ENCODE measurements around the gene TPST2.

Gene TPST2

GRCh38 chr22:26558248-26558895, 31.6 kb downstream of the TPST2 start:
- H3K9me2 ChIP-seq (replicated peaks; ENCODE audit: control insufficient read depth, low read length): no peaks in the 10 kb centered on the region
- TF ChIP-seq EZH2phosphoT487 (IDR thresholded peaks at IDR 0.05; ENCODE audit: borderline replicate concordance, low read length) (no peak), CTCF (IDR thresholded peaks at IDR 0.05; ENCODE audit: low read depth, low read length, poor library complexity, severe bottlenecking) (no peak)
- H3K27ac ChIP-seq (ENCODE audit: low read depth, low read length): no peak overlapping the region
- peaks cover 86% of the 10 kb centered on the region for H3K79me2 ChIP-seq (ENCODE audit: control insufficient read depth, low read length)
- no peaks in the 10 kb centered on the region for H3K9me3 ChIP-seq (ENCODE audit: control insufficient read depth, insufficient read depth, low read length)
- H3F3A ChIP-seq (ENCODE audit: control insufficient read depth, insufficient read depth): peaks cover 2% of the 10 kb centered on the region; the same call in 1 of the 2 replicates
- H3K4me3 ChIP-seq (ENCODE audit: low read length): no peak overlapping the region
- H3K27me3 ChIP-seq (ENCODE audit: control insufficient read depth, low read length): no peaks in the 10 kb centered on the region
- peaks cover 52% of the 10 kb centered on the region for H3K4me1 ChIP-seq (ENCODE audit: control insufficient read depth, low read length)
- H4K20me1 ChIP-seq (ENCODE audit: control insufficient read depth, insufficient read depth, low read depth, low read length): 0 out of 2 replicates have a peak, but pooled peaks cover 3% of the 10 kb centered on the region
- H3K36me3 ChIP-seq (ENCODE audit: control insufficient read depth, low read length): peaks cover 11% of the 10 kb centered on the region
- no peak overlapping the region for H3K4me2 ChIP-seq (ENCODE audit: low read length)

GRCh38 chr22:26556904-26557303, 33.0 kb downstream of the TPST2 start:
- no peaks in the 10 kb centered on the region for H3K9me2 ChIP-seq (replicated peaks; ENCODE audit: control insufficient read depth, low read length)
- peaks cover 2% of the 10 kb centered on the region; the same call in 1 of the 2 replicates for H3F3A ChIP-seq (ENCODE audit: control insufficient read depth, insufficient read depth)
- no peak overlapping the region for H3K4me3 ChIP-seq (ENCODE audit: low read length)
- TF ChIP-seq EZH2phosphoT487 (IDR thresholded peaks at IDR 0.05; ENCODE audit: borderline replicate concordance, low read length) (no peak), CTCF (IDR thresholded peaks at IDR 0.05; ENCODE audit: low read depth, low read length, poor library complexity, severe bottlenecking) (no peak)
- H3K9me3 ChIP-seq (ENCODE audit: control insufficient read depth, insufficient read depth, low read length): no peaks in the 10 kb centered on the region
- H3K27ac ChIP-seq (ENCODE audit: low read depth, low read length): no peak overlapping the region
- no peaks in the 10 kb centered on the region for H4K20me1 ChIP-seq (ENCODE audit: control insufficient read depth, insufficient read depth, low read depth, low read length)
- no peaks in the 10 kb centered on the region for H3K27me3 ChIP-seq (ENCODE audit: control insufficient read depth, low read length)
- peaks cover 11% of the 10 kb centered on the region for H3K36me3 ChIP-seq (ENCODE audit: control insufficient read depth, low read length)
- peaks cover 57% of the 10 kb centered on the region for H3K4me1 ChIP-seq (ENCODE audit: control insufficient read depth, low read length)
- no peak overlapping the region for H3K4me2 ChIP-seq (ENCODE audit: low read length)
- H3K79me2 ChIP-seq (ENCODE audit: control insufficient read depth, low read length): peaks cover 86% of the 10 kb centered on the region

GRCh38 chr22:26555478-26555877, 34.5 kb downstream of the TPST2 start:
- peaks cover 94% of the 10 kb centered on the region for H3K79me2 ChIP-seq (ENCODE audit: control insufficient read depth, low read length)
- H3K4me1 ChIP-seq (ENCODE audit: control insufficient read depth, low read length): peaks cover 64% of the 10 kb centered on the region
- no peaks in the 10 kb centered on the region for H3K27me3 ChIP-seq (ENCODE audit: control insufficient read depth, low read length)
- peak overlapping the region; percentile 62 for H3K27ac ChIP-seq (ENCODE audit: low read depth, low read length)
- H3K36me3 ChIP-seq (ENCODE audit: control insufficient read depth, low read length): peaks cover 13% of the 10 kb centered on the region
- H3K9me3 ChIP-seq (ENCODE audit: control insufficient read depth, insufficient read depth, low read length): no peaks in the 10 kb centered on the region
- no peaks in the 10 kb centered on the region for H4K20me1 ChIP-seq (ENCODE audit: control insufficient read depth, insufficient read depth, low read depth, low read length)
- H3K4me3 ChIP-seq (ENCODE audit: low read length): peak overlapping the region; percentile 21
- peak overlapping the region; percentile 68 for H3K4me2 ChIP-seq (ENCODE audit: low read length)
- H3F3A ChIP-seq (ENCODE audit: control insufficient read depth, insufficient read depth): no peaks in the 10 kb centered on the region; the same call in none of the 2 replicates
- TF ChIP-seq CTCF (IDR thresholded peaks at IDR 0.05; ENCODE audit: low read depth, low read length, poor library complexity, severe bottlenecking) (no peak), EZH2phosphoT487 (IDR thresholded peaks at IDR 0.05; ENCODE audit: borderline replicate concordance, low read length) (no peak)
- no peaks in the 10 kb centered on the region for H3K9me2 ChIP-seq (replicated peaks; ENCODE audit: control insufficient read depth, low read length)
